H1 (cell line): ENCODE results near the gene RAD50. TPM values are rescaled to one million over a fixed set of nuclear protein-coding genes. Genes with fewer than 3 reads are reported as not detected.

Experiments used
- EGR1 ChIP-seq: IDR thresholded peaks from 2 replicates; pipeline ENCODE4 v1.6.1; 2011; ENCODE audit warnings: low read depth, low read length, borderline replicate concordance
- GTF2F1 ChIP-seq: IDR thresholded peaks from 2 replicates; pipeline ENCODE4 v1.6.1; 2012; ENCODE audit warnings: low read depth, low read length, improper control_type of control experiment, borderline replicate concordance
- NANOG ChIP-seq: IDR thresholded peaks from 2 replicates; pipeline ENCODE4 v1.6.1; 2011; ENCODE audit warnings: low read length, low read depth, mild to moderate bottlenecking, inconsistent platforms; ENCODE audit not compliant: insufficient read depth, poor library complexity, severe bottlenecking
- SIRT6 ChIP-seq: IDR thresholded peaks from one replicate; pipeline ENCODE4 v1.7.1; 2012; ENCODE audit warnings: low read length, inconsistent platforms
- TAF1 ChIP-seq: IDR thresholded peaks from 2 replicates; pipeline ENCODE4 v1.6.1; 2011; ENCODE audit warnings: mild to moderate bottlenecking, low read depth, low read length
- TCF12 ChIP-seq: IDR thresholded peaks from 2 replicates; pipeline ENCODE4 v1.6.1; 2011; ENCODE audit warnings: low read depth, mild to moderate bottlenecking, low read length
- polyA plus RNA-seq, 7 experiments: library from polyadenylated mRNA; depleted of rRNA in 3 of 7; stranded (reverse) in 5 of 7; unstranded in 2 of 7; fragments of >200 nt in 5 of 7; fragments of 200-250 nt in 2 of 7; gene quantifications; 1 replicate in 5 of 7; 2 replicates in 1 of 7; 4 replicates in 1 of 7; pipeline versions ENCODE4 v1.2.1 to v1.2.3, GENCODE V29; 2011 to 2013; ENCODE audit warnings: missing spikeins in 2 of 7, mixed read lengths in 2 of 7
- total RNA-seq: library from RNA; stranded (reverse); fragmentation: NEBNext Ultra II Directional; extraction: Animal tissue kit (Norgen Biotek cat#: 25700); gene quantifications from 2 replicates; pipeline ENCODE4 v1.2.1, GENCODE V29; 2021

Gene RAD50
- total and polyA plus RNA-seq, 2 of the 8 experiments (the other 6 are each of a cell fraction or from before 2014, with no cell fraction given), result 10.1 to 39.4 TPM

DNA sequence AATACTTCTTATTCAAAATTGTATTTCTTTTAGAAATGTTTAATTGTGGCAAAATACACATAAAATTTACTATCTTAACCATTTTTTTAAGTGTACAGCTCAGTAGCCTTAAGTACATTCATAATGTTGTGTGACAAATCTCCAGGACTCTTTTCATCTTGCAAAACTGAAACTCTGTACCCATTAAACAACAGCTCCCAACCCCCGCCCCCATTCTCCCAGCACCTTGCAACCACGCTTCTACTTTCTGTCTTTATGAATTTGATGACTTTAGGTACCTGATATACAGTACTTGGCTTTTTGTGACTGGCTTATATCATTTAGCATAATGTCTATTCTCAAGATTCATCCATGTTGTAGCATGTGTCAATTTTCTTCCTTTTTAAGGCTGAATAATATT, 10.7 kb upstream of the RAD50 start (continued):
- TF ChIP-seq EGR1 (no peak), NANOG (no peak), GTF2F1 (no peak), TAF1 (no peak), TCF12 (no peak), SIRT6 (no peak)
